Fibroblast of peridontal ligament (primary cell): ENCODE data around the gene TBATA.

Source experiments
- DNase-seq: peaks from one replicate; pipeline ENCODE4 v3.0.0-alpha.2; 2010; ENCODE audit errors: extremely low read depth

The TBATA gene

GRCh38 chr10:70761031-70761601, 24.1 kb downstream of the TBATA start:
- no peak for DNase-seq

GRCh38 chr10:70760271-70760787, 24.8 kb downstream of the TBATA start:
- DNase-seq: no peak

- DNase-seq: no peak
Observed at GRCh38 chr10:70759781-70760180, 25.4 kb downstream of the TBATA start.

- peak; percentile 87 for DNase-seq
Observed at GRCh38 chr10:70758757-70759514, 26.2 kb downstream of the TBATA start.

- no peak for DNase-seq
Observed at GRCh38 chr10:70757856-70758255, 27.3 kb downstream of the TBATA start.

GRCh38 chr10:70756700-70757360, 28.3 kb downstream of the TBATA start:
- no peak for DNase-seq

GRCh38 chr10:70753841-70754621, 31.1 kb downstream of the TBATA start:
- no peak for DNase-seq

GRCh38 chr10:70753026-70753663, 32.0 kb downstream of the TBATA start:
- DNase-seq: no peak

- no peak for DNase-seq
Observed at GRCh38 chr10:70752571-70752970, 32.6 kb downstream of the TBATA start.

GRCh38 chr10:70751991-70752390, 33.2 kb downstream of the TBATA start:
- no peak for DNase-seq

- no peak for DNase-seq
Observed at GRCh38 chr10:70751356-70751755, 33.8 kb downstream of the TBATA start.

- no peak for DNase-seq
Observed at GRCh38 chr10:70750156-70750703, 34.9 kb downstream of the TBATA start.

GRCh38 chr10:70749756-70750155, 35.4 kb downstream of the TBATA start:
- DNase-seq: no peak

- no peak for DNase-seq
Observed at GRCh38 chr10:70748801-70749573, 36.2 kb downstream of the TBATA start.

GRCh38 chr10:70748305-70748704, 36.9 kb downstream of the TBATA start:
- DNase-seq: no peak

GRCh38 chr10:70747192-70747965, 37.8 kb downstream of the TBATA start:
- no peak for DNase-seq

GRCh38 chr10:70745555-70745954, 39.6 kb downstream of the TBATA start:
- DNase-seq: no peak

- DNase-seq: no peak
Observed at GRCh38 chr10:70744617-70745143, 40.5 kb downstream of the TBATA start.

GRCh38 chr10:70743879-70744278, 41.3 kb downstream of the TBATA start:
- DNase-seq: no peak

- no peak for DNase-seq
Observed at GRCh38 chr10:70743430-70743788, 41.8 kb downstream of the TBATA start.
